ENCODE data around the gene ELMO3. TPM values are rescaled to one million over a fixed set of nuclear protein-coding genes. Genes with fewer than 3 reads are reported as not detected.

The ELMO3 gene
- total RNA-seq, 1 experiment from 2014 or later, result 8.6 TPM

DNA sequence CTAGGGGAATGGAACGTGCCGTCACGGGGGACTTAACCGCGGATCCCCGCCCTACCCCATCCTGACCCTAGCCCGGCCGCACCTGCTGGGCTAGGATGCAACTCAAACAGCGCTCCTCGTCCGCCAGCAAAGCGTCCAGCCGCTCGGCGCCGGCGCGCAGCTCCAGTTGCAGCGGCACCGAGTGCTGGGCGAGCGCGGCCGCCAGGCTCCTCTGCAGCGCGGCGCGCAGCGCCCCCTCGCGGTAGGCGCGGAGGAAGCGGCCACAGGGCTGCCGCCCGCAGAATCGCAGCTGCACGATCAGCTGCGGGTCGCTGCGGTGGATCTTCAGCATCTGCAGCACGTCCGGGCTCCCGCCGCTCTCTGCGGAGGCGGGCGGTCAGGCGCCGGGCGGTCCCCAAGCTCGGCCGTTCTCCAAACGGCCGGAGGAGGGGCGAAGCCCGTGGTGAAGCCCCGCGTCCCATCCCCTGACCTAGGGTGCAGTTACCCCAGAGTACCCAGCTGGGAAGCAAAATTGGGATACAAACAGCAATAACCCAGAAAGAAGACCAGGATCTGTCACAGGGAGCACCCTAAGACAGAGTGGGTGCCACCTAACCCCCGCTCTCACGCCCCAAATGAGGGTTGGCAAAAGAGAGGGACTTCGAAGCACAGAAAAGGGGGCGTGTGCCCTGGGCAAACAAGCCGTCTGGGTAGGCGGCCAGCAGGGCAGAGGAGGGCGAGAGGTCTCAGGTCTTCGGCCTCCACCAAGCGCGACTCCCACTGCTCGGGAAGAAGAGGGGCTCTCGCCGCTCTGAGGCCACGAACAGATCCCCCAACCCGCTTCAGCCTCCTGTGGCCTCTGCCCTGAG lies 43.4 kb upstream of the ELMO3 start:
- H2BK12ac ChIP-seq (ENCODE audit: insufficient read length, low read depth, low read length), result no peak overlapping the region
- Mint-ChIP-seq H3K9me3 (peaks cover 0 to 7% of the 10 kb centered on the region in 2 experiments; a peak in 3 of 5 replicates), H3K27me3 (ENCODE audit: low read depth) (peaks cover 96% of the 10 kb centered on the region), H3K4me3 (peak overlapping the region; percentile 56 to 75), H3K4me1 (peaks cover 13 to 22% of the 10 kb centered on the region in 2 experiments), H3K36me3 (ENCODE audit: insufficient read depth in 1 of 3, low read depth in 3 of 3) (no peaks in the 10 kb centered on the region; a peak in 1 of 7 replicates), H3K27ac (no peak overlapping the region)
- H3K14ac ChIP-seq (ENCODE audit: insufficient read depth, low read length), result no peak overlapping the region
- DNase-seq, result peak; percentile 85
- H3K18ac ChIP-seq (ENCODE audit: insufficient read length, low read depth, low read length), result no peak overlapping the region
- H3K4me2 ChIP-seq (ENCODE audit: insufficient read depth, insufficient read length, low read length), result peak overlapping the region; percentile 51
- no peak overlapping the region for H3K56ac ChIP-seq (ENCODE audit: insufficient read length, low read depth, low read length)
- H3K27me3 ChIP-seq (ENCODE audit: insufficient read depth, low read length), result peaks cover 77% of the 10 kb centered on the region
- no peak overlapping the region for H4K91ac ChIP-seq (ENCODE audit: insufficient read length, low read depth, low read length)
- WGBS (ENCODE audit: extremely low coverage, insufficient read length, low lambda C conversion rate), result no CpG with 5 or more reads among the region's 74 CpGs
- no peak overlapping the region for H2BK5ac ChIP-seq (ENCODE audit: insufficient read length, low read length)
- no peak overlapping the region for H3K27ac ChIP-seq (ENCODE audit: insufficient read length, low read depth, low read length)
- no peak overlapping the region for H4K5ac ChIP-seq (ENCODE audit: insufficient read length, low read depth, low read length)
- no peak overlapping the region for H3K9ac ChIP-seq (ENCODE audit: extremely low read depth, insufficient read length, low read length)
- H3T11ph ChIP-seq (ENCODE audit: low read length), result no peak overlapping the region
- no peaks in the 10 kb centered on the region for H3K9me3 ChIP-seq (ENCODE audit: control insufficient read depth, low read depth, low read length)
- H2BK20ac ChIP-seq (ENCODE audit: low read depth, low read length, poor library complexity, severe bottlenecking), result no peak overlapping the region
- H3K4ac ChIP-seq (ENCODE audit: low read depth, low read length), result no peak overlapping the region
- H2BK120ac ChIP-seq (ENCODE audit: low read depth, low read length, poor library complexity, severe bottlenecking), result no peak overlapping the region
- H2AK5ac ChIP-seq (ENCODE audit: insufficient read length, low read length), result no peak overlapping the region
- H4K8ac ChIP-seq (replicated peaks; ENCODE audit: insufficient read length, low read depth, low read length), result no peak overlapping the region
- H2AFZ ChIP-seq (ENCODE audit: low read length), result no peak overlapping the region
- H3K4me1 ChIP-seq (ENCODE audit: insufficient read depth, low read length), result no peaks in the 10 kb centered on the region
- peaks cover 25% of the 10 kb centered on the region for H3K23me2 ChIP-seq (ENCODE audit: insufficient read length, low read depth, low read length, poor library complexity, severe bottlenecking)
- TF ChIP-seq, protein P1, sequence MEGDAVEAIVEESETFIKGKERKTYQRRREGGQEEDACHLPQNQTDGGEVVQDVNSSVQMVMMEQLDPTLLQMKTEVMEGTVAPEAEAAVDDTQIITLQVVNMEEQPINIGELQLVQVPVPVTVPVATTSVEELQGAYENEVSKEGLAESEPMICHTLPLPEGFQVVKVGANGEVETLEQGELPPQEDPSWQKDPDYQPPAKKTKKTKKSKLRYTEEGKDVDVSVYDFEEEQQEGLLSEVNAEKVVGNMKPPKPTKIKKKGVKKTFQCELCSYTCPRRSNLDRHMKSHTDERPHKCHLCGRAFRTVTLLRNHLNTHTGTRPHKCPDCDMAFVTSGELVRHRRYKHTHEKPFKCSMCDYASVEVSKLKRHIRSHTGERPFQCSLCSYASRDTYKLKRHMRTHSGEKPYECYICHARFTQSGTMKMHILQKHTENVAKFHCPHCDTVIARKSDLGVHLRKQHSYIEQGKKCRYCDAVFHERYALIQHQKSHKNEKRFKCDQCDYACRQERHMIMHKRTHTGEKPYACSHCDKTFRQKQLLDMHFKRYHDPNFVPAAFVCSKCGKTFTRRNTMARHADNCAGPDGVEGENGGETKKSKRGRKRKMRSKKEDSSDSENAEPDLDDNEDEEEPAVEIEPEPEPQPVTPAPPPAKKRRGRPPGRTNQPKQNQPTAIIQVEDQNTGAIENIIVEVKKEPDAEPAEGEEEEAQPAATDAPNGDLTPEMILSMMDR (conservative IDR thresholded peaks at IDR 0.05), result peak; percentile 99
- no peak overlapping the region for H2BK15ac ChIP-seq (ENCODE audit: low read depth, low read length)
- no peaks in the 10 kb centered on the region for H3K79me1 ChIP-seq (ENCODE audit: insufficient read depth, low read depth, low read length, poor library complexity, severe bottlenecking)
- H4K20me1 ChIP-seq (ENCODE audit: control insufficient read depth, insufficient read depth, insufficient read length), result no peaks in the 10 kb centered on the region
- H3K23ac ChIP-seq (ENCODE audit: insufficient read length, low read depth, low read length), result no peak overlapping the region
- H3K79me2 ChIP-seq (ENCODE audit: insufficient read depth, low read length), result no peaks in the 10 kb centered on the region

All from H9 (cell line).